DMS 273 (cell line): Measurements from ENCODE around the gene SEC24D.
"Not testable (repeated sequence)": the region's sequence is repeated elsewhere in the genome, so short reads cannot be mapped to it uniquely, and the experiment has no call there.

Experiments used
- DNase-seq: peaks from one replicate; lab custom pipeline; 2025; ENCODE audit not compliant: unreplicated experiment; lab: John Stamatoyannopoulos, UW

Gene SEC24D, protein sequence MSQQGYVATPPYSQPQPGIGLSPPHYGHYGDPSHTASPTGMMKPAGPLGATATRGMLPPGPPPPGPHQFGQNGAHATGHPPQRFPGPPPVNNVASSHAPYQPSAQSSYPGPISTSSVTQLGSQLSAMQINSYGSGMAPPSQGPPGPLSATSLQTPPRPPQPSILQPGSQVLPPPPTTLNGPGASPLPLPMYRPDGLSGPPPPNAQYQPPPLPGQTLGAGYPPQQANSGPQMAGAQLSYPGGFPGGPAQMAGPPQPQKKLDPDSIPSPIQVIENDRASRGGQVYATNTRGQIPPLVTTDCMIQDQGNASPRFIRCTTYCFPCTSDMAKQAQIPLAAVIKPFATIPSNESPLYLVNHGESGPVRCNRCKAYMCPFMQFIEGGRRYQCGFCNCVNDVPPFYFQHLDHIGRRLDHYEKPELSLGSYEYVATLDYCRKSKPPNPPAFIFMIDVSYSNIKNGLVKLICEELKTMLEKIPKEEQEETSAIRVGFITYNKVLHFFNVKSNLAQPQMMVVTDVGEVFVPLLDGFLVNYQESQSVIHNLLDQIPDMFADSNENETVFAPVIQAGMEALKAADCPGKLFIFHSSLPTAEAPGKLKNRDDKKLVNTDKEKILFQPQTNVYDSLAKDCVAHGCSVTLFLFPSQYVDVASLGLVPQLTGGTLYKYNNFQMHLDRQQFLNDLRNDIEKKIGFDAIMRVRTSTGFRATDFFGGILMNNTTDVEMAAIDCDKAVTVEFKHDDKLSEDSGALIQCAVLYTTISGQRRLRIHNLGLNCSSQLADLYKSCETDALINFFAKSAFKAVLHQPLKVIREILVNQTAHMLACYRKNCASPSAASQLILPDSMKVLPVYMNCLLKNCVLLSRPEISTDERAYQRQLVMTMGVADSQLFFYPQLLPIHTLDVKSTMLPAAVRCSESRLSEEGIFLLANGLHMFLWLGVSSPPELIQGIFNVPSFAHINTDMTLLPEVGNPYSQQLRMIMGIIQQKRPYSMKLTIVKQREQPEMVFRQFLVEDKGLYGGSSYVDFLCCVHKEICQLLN

DNA sequence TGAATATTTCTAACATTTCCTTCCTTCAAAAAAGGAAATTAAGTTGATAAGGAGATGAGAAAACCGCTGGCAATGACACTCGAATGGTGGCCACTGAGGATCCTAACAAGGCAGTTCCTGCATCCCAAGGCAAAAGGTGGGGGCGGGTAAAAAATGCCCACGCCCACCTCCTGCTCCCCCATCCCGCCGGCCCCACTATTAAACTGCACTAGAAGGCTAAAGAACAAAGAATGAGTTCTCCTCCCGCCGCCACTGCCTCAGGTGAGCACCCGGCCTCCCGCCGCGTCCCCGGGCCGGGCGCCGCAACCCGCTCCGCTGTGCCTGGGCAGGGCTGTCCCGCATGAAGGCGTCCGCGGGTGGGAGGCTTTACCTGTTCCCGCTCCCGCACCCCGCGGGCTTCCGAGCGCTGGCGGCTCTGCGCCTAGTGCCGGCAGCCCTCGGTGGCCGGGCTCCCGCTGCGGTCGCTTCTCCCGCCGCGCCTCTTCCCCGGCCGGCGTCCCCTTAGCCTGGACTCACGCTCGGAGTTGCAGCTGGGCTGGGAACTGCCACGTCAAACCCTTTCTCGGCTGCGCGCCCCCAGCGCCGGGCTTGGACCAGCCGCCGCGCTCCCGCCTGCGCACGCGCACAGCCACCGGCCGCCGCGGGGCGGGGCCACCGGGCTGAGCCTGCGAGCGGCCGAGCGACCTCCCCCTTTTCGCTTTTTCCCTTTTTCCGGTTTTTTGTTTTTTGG lies at the start of gene SEC24D:
Gene SEC24D (minus strand): TSS at position 556 of the 730 bp plus-strand sequence. CDS start 2,430 bp downstream, outside the sequence.
- DNase-seq = peak; percentile 93

DNA sequence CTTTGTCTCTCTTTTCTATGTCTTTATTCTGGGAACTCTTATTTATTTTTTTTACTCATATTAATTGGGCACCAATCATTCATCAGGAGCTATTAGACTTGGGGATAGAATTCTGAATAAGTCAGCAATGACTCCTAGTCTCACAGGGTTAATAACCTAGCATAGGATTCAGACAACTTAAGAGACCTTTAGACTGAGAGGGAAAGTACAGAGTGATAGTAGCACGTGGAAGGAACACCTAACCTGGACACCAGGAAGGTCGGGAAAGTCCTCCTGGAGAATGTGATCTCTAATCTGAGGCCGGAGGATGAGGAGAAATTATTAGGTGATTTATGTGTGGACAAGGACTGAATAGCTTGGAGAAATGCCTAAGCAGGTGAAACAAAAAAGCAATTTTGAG lies 48.8 kb upstream of the SEC24D start:
- DNase-seq = no peak

DNA sequence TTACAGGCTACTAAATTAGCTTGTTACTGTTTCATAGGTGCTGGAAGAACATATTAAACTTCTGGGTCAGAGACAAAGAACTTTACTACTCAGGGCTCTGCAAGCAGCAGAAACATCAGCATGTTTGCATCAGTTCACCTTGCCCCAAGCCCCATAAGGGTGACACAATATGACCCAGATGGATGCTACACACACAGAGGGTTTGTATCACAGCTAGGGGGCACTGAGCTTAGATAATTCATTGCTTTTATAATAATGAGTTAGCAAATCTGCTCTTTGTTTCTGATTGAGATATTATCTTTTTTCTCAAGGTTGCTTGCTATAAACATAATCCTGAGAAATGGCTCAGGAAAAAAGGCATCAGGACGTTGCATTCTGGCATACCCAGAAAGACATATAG lies 47.9 kb upstream of the SEC24D start:
- DNase-seq = peak; percentile 12

DNA sequence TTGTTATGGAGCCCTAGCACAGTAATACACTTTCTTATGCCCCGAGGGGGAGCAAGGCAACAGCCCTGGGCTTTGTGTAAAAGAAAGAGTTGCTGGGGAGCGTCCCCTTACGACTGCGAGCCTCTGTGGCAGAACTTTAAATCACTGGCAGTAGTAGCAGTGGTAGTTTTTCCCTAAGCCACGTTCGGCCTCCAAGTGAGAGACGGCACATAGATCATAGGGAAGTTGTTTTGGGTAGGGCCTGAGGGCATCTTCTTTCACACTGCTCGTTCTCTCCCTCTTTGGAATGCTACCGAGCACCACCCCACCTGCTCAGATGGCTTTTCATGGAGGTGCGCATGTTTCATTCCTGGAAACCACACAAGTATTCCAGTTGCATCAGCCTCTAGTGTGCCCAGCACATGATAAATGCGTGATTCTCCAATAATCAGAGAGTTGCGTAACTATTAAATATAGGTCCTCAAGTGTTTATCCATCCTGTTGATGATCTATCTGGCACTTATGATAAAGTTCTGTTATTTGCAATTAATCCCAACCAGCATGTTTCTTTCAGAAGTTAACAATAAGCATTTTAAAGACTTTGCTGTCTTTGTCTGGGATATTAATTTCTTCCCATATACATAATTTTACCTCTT lies 45.7 kb upstream of the SEC24D start:
- DNase-seq = no peak

DNA sequence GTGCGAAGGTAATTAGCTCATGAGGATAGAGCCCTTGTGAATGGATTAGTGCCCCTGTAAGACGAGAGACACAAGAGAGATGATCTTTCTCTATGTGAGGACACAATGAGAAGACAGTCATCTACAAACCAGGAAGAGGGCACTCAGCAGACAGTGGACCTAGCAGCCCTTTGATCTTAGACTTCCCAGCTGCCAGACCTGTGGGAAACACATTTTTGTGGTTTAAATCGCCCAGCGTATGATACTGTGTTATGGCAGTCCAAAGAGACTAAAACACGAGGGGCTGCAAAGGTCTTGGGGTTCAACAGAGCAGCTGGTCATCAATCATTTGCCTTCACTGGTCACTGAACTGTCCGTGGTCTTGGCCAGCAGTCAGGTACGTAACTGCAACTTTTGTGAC lies 43.5 kb upstream of the SEC24D start:
- DNase-seq = no peak

DNA sequence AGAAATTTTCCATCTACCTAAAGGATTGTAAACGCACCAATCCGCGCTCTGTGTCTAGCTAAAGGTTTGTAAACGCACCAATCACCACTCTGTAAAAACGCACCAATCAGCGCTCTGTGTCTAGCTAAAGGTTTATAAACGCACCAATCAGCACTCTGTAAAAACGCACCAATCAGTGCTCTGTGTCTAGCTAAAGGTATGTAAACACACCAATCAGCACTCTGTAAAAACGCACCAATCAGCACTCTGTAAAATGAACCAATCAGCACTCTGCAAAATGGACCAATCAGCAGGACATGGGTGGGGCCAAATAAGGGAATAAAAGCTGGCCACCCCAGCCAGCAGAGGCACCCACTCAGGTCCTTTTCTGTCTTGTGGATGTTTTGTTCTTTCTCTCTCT lies 42.6 kb upstream of the SEC24D start:
- DNase-seq = not testable (repeated sequence)

DNA sequence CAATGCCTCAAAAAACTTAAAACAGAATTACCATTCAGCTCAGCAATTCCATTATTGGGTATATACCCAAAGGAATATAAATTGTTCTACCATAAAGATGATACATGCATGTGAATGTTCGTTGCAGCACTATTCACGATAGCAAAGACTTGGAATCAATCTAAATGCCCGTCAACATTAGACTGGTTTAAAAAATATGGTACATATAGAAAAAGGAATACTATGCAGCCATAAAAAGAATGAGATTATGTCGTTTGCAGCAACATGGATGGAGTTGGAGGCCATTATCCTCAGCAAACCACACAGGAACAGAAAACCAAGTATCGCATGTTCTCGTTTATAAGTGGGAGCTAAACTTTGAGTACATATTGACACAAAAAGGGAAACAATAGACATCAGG lies 41.9 kb upstream of the SEC24D start:
- DNase-seq = no peak

DNA sequence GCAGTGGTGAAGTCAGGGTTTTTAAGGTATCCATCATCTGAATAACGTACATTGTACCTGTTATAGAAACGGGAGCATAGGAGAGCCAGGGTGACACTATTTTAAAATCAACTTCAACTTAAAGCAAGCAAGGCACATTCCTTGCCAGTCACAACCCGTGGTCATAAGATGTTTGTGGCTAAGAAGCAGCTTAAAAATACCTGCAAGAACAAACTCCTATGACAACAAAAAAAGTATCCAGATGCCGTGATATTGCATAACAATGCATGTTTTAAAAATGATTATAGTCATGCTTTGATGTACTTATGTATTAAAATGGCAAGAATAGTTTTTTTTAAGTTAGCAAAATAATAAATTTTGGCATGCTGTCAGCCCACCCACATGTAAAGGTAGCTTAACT lies 36.3 kb upstream of the SEC24D start:
- DNase-seq = no peak

DNA sequence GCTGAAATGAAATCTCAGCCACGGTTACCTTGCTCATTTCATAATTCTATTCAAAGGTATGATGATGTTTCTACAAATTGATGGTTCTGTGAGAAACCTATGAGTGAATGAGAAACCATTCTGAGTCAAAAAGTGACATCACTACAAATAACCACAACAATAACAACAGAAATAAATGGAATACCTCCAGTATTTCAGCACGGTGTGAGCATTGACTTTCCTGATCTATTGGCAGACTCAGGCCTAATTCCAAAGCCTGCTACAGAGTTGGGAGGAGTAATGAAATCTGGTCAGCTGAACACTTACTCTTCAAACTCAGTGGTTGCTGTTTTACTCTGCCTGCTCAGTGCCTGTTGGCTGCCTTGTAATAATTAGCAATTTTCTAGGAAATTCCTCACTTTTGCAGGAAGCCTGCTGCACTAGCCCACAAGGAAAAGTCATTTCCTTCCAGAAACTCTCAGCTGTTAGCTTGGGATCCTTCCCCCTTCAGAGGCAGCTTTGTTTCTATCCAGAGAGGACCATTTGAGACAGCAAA lies 33.9 kb upstream of the SEC24D start:
- DNase-seq = peak; percentile 2

DNA sequence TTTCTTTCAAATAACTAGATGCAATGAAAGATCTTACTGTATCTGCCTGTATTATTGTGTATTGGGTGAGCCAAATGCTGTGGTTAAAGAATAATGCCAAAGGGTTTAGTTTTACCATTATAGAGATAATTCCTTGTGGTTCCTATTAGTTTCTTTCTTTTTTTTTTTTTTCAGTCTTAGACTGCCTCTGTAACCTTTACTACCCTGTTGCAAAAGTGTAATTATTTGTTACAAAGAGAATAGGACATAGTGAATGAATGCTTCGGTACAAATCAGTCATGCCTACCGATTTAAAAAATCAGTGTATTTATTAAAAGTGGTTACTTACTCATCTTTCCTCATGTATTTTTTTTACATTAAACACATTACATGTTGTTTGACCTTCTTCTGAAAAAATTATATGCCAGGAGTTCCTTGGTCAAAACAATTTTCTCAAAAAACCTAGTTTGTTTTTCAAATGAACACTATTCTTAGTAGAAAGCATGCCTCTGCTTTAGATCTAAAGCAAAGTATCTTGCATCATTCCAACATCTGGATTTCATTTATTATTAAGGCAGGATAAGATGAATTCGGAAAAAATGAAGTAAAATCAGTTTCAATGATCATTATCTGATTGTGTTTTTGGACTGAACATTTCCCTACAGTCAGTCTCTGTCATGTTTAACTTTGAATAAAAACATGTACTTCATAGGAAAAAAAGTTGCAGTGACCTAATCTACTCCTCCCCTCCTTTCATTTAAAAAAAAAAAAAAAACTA lies 31.6 kb upstream of the SEC24D start:
- no peak for DNase-seq

DNA sequence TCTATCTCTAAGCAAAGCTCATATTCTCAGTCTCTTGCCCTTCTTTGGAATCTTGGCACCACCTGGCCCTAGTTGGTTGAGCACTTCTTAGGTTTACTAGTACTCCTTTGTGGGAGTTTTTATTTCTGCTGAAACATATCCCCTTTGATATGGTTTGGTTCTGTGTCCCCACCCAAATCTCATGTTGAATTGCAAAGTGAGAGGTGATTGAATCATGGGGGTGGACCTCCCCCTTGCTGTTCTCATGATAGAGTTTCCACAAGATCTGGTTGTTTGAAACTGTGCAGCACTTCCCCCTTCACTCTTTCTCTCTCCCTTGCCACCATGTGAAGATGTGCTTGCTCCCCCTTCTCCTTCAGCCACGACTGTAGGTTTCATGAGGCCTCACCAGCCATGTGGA lies 30.5 kb upstream of the SEC24D start:
- DNase-seq = no peak

DNA sequence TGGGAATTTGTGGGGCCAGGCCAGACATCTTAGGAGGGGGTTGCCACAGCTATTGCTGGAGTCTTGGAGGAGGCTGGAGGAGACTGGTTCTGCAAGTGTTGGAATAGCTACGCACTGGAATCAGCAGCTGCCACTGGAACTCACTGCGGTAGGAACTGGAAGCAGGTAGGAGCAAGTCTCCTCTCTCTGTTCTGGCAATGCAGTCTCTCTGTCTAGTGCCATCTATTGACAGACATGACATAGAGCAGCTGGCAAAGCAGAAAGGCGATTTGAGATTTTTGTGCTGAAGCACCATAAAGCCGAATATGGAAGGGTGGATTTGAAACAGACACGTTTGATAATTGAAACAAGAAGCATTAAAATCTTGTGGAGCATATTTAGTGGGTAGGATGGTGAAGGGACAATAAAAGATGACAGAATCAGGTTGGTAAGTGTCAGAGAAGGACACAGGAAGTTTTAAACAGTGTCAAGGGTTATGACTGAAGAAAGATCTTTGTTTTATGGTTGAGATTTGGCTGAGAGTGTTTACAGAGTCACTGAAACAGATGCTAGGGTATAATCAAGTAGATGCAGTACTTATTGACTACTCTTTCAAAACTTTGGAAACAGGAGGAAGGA lies 29.3 kb upstream of the SEC24D start:
- peak; percentile 77 for DNase-seq

DNA sequence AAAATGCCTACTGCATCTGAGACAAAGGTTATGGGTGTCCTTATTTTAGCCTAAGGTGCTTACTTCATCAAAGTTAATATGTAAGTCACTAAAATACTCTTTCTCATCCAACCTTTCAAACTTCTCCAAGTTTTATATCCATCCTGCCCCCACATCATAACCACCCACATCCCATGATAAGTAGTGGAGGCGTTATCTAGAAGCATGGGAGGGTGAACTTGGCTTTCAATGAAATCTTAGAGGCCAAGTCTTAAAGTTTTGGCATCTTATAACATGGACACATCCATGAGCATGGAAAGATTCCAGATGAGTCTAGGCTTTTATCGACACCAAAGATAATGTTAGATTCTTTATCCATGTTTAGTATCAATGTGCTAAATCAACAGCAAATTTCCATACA lies 22.9 kb upstream of the SEC24D start:
- no peak for DNase-seq

DNA sequence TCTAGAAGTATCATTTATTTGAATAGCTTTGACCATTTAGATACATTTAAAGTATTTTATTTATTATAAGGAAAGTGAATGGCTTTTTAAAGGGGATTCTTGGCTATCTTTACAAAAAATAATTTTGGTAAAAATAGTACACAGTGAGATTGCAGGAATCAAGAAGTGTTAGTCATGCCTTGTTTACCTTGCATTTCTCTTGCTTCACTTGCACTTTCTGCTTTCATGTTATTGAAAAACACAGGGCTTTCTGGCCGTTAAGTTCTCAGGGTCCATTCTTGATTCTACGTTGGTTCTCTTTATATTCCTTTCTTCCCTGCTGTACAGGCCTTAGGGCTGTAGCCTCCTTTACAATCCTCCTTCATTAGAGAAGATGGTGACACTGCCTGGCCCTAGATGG lies 21.8 kb upstream of the SEC24D start:
- DNase-seq = no peak

DNA sequence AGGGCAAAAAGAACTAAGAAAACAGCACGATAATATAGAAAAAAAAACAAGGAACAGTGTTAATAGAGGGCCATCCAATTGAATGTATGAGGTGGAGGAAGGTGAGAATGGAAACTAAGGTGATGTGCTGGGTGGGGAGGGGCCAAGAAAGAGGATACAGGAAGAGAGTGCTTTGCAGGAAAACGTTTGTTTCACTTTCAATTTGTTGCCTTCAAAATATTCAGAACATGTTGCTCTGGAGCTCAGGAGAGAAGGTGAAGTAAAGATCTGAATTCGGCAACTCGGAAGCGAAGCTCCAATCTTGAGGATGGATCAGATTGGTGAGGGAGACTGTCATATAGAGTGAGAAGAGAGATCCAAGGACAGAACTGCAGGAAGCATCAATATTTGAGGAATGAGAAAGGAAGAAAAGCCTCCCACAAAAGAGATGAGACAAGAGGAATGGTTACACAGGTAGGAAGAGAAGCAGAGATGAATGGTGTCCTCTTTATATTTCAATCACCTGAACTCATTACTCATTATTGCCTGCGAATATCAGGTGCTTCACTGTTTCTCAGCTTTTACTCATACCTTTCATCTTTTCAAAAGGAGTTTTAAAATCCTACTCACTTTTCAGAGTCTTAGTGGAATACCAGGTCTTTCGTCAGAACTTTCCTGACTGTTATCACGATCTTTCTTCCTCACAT lies 14.7 kb upstream of the SEC24D start:
- no peak for DNase-seq

DNA sequence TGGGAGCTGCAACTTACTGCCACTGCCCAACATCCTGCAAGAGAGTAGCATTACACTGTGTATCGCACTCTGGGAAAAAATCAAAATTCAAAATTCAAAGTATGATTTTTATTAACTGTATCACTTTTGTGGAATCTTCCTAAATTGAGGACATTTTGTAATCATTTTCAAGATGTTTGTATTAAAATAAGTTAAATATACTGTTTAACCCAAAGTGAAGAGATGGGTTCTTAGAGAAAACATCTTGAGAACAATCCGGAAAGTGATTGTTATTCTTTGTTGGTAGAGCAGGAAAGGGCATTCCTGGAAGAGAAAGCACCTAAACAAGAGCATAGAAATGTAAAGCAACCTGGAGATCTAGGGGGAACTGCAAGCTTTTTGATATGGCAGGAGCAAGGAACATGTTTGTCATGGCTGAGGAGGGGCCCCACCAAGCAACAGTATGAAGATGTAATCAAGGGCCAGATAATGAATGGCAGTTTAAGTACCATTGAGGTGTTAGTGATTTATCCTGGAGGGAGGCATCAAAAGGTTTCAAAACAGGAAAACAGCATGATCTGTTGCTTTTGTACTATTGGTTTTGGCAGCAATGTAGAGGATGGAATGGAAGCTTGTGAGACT lies 14.1 kb upstream of the SEC24D start:
- no peak for DNase-seq

DNA sequence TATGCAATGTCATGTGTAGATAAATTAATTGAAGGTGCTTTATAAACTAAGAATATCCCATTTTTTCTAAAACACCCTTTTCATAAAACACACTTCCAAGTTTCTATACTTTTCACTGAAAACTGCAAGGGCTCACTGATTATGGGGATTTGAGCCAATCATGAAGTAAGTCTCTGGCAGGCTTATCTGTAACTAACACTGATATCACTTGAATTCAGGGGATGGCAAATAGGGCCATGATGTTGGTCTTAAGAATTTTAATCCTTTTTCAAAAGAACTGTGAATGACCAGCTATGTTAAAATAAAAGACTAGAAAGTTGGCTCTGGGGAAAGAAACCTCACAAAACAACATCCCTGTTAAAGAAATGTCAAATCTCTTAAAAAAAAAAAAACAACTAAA lies 13.0 kb upstream of the SEC24D start:
- no peak for DNase-seq

DNA sequence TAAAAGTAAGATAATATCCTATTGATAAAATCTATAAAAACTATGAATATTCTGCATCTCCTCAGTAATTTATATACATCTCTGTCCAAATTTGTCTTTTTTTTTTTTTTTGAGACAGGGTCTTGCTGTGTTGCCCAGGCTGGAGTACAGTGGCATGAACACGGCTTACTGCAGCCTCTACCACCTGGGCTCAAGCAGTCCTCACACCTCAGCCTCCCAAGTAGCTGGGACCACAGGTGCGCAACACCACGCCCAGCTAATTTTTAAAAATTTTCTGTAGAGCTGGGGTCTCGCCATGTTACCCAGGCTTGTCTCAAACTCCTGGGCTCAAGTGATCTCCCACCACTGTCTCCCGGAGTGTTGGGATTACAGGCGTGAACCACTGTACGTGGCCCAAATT lies 12.3 kb upstream of the SEC24D start:
- DNase-seq = no peak
